ENCODE measurements around the gene JSRP1. TPM values are rescaled to one million over a fixed set of nuclear protein-coding genes. Genes with fewer than 3 reads are reported as not detected.

Gene JSRP1
- polyA plus RNA-seq, 1 of the 3 experiments (the other 2 are of a cell fraction), result 0.76 TPM

DNA sequence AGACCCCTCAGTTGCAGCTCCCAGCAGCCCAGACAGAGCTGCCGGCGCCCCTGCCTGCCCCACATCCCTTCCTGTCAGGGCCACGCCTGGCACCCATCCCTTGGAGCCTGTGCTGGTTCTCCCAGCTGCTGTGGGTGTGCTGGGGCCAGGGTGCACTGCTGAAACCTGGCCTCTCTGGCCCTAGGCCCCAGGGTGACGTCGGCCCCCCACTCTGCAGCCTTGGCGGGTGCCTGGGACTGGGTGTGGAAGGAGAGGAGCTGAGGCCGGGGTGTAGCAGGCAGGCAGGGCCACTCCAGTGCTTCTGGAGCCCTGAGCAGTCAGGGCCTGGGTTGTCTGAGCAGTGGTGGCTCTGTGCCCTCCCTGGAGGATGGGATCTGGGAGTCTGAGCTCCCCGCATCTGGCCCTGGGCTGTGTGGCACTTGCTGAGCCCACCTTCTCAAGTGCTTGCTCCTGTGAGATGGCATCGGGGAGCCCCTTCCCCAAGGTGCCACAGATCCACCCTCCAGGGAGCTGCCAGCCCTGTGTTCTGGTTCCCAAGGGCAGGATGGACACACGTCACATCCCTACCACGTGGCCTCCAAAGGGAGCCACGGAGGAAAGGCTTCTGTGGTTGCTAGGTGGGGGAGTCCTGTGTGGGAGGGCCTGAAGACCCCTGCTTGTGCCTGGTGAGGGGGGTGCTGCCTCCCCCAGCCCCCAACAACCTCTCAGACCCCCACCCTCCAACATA lies 25.2 kb downstream of the JSRP1 start (continued):
- TF ChIP-seq, protein P1, sequence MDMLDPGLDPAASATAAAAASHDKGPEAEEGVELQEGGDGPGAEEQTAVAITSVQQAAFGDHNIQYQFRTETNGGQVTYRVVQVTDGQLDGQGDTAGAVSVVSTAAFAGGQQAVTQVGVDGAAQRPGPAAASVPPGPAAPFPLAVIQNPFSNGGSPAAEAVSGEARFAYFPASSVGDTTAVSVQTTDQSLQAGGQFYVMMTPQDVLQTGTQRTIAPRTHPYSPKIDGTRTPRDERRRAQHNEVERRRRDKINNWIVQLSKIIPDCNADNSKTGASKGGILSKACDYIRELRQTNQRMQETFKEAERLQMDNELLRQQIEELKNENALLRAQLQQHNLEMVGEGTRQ (IDR thresholded peaks at IDR 0.05; ENCODE audit: borderline replicate concordance, low read depth, low read length), result no peak
- TF ChIP-seq FOXM1 (IDR thresholded peaks at IDR 0.05; ENCODE audit: low read depth), result no peak
- TF ChIP-seq, protein P2, sequence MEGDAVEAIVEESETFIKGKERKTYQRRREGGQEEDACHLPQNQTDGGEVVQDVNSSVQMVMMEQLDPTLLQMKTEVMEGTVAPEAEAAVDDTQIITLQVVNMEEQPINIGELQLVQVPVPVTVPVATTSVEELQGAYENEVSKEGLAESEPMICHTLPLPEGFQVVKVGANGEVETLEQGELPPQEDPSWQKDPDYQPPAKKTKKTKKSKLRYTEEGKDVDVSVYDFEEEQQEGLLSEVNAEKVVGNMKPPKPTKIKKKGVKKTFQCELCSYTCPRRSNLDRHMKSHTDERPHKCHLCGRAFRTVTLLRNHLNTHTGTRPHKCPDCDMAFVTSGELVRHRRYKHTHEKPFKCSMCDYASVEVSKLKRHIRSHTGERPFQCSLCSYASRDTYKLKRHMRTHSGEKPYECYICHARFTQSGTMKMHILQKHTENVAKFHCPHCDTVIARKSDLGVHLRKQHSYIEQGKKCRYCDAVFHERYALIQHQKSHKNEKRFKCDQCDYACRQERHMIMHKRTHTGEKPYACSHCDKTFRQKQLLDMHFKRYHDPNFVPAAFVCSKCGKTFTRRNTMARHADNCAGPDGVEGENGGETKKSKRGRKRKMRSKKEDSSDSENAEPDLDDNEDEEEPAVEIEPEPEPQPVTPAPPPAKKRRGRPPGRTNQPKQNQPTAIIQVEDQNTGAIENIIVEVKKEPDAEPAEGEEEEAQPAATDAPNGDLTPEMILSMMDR (IDR thresholded peaks at IDR 0.05), result no peak

DNA sequence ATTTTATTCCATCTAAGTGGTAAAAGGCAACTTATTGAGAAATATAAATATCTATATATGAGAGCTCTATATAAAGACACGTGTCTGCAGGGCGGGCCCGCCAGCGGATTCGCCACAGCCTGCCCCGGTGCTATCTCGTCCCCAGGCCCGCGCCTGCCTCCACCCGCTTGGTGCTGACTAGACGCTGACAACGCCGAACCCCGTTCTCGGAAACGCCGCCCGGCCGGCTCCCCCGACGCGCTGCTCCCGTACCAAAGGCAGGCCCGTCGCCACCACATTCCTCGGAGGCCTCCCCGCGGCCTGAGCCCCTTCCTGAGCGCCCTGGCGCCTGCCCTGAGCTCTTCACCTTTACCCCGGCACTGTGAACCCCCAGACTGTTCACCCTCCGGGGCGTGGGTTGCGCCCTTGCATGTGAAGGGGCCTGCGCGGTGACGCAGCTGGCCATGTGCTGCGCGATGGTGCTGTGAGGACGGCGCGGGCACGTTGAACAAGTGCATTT lies 26.1 kb downstream of the JSRP1 start:
- Histone ChIP-seq H3K9ac (no peak overlapping the region), H3K4me1 (ENCODE audit: control insufficient read depth in 1 of 2, insufficient read depth in 2 of 2, low read depth in 1 of 2, low read length in 1 of 2) (peaks cover 0 to 23% of the 10 kb centered on the region in 2 experiments; a peak in 1 of 4 replicates), H2AFZ (ENCODE audit: low read depth) (no peak overlapping the region), H3F3A (replicated peaks; ENCODE audit: insufficient read depth) (peaks cover 24% of the 10 kb centered on the region), H3K4me2 (no peak overlapping the region), H3K9me3 (no peaks in the 10 kb centered on the region), H3K79me2 (ENCODE audit: insufficient read depth) (peaks cover 34% of the 10 kb centered on the region), H3K36me3 (replicated peaks in 1 of 2; ENCODE audit: control insufficient read depth in 1 of 2, insufficient read depth in 2 of 2, low read length in 1 of 2) (peaks cover 5 to 51% of the 10 kb centered on the region in 2 experiments), H3K27me3 (ENCODE audit: insufficient read depth) (no peaks in the 10 kb centered on the region), H4K20me1 (ENCODE audit: insufficient read depth) (peaks cover 18% of the 10 kb centered on the region; the same call in 1 of the 2 replicates), H3K9me2 (no peaks in the 10 kb centered on the region), H3K4me3 (ENCODE audit: low read depth in 2 of 2, low read length in 1 of 2) (no peak overlapping the region), H3K27ac (ENCODE audit: low read depth in 2 of 2, low read length in 1 of 2) (no peak overlapping the region)
- CTCF ChIA-PET, result interaction anchor here (0.8 to 8.1 kb wide), 7 partner anchors 9 to 86 kb away, joined by 3 to 107 read pairs (median 4); no protein-coding TSS in a partner anchor
- TF ChIP-seq RCOR1 (IDR thresholded peaks at IDR 0.05; ENCODE audit: low read length) (no peak), FOXM1 (IDR thresholded peaks at IDR 0.05; ENCODE audit: low read depth) (no peak), FOSL2 (IDR thresholded peaks at IDR 0.05; ENCODE audit: borderline replicate concordance, low read depth) (no peak), NFIC (IDR thresholded peaks at IDR 0.05; ENCODE audit: borderline replicate concordance) (no peak), RFX5 (IDR thresholded peaks at IDR 0.05; ENCODE audit: low read length) (no peak), RXRA (IDR thresholded peaks at IDR 0.05; ENCODE audit: borderline replicate concordance, low read depth) (no peak)
- TF ChIP-seq, protein P3, sequence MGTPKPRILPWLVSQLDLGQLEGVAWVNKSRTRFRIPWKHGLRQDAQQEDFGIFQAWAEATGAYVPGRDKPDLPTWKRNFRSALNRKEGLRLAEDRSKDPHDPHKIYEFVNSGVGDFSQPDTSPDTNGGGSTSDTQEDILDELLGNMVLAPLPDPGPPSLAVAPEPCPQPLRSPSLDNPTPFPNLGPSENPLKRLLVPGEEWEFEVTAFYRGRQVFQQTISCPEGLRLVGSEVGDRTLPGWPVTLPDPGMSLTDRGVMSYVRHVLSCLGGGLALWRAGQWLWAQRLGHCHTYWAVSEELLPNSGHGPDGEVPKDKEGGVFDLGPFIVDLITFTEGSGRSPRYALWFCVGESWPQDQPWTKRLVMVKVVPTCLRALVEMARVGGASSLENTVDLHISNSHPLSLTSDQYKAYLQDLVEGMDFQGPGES (IDR thresholded peaks at IDR 0.05; ENCODE audit: low read depth, low read length), result no peak
- TF ChIP-seq, protein P2 (IDR thresholded peaks at IDR 0.05), result no peak
- no peak for DNase-seq
- WGBS (ENCODE audit: low lambda C conversion rate), result 95% methylated on average over 43 of the region's 43 CpGs
- POLR2A ChIA-PET, result interaction anchor here (0.6 to 1.2 kb wide), 3 partner anchors 19 to 209 kb away, joined by 3 read pairs; partner anchors contain the start of gene AMH
